ENCODE measurements around the gene TTLL13.

GRCh38 chr15:90295270-90295648 lies 45.9 kb downstream of the TTLL13 start:
- TF ChIP-seq CTCF (conservative IDR thresholded peaks at IDR 0.05 in 1 of 2, IDR thresholded peaks at IDR 0.05 in 1 of 2; ENCODE audit: low read depth in 1 of 2, low read length in 2 of 2): no peak
- no peak for TF ChIP-seq EZH2 (IDR thresholded peaks at IDR 0.05; ENCODE audit: low read length, missing control alignments)
